H1 (cell line): ENCODE data around the gene DHRS7B.

Experiments used
- CTCF ChIP-seq, 3 experiments: IDR thresholded peaks; 1 replicate in 2 of 3; 2 replicates in 1 of 3; pipeline versions ENCODE4 v1.5.1 to v1.6.1; 2011; ENCODE audit warnings: low read length in 3 of 3, mild to moderate bottlenecking in 3 of 3, inconsistent platforms in 2 of 3, low read depth in 1 of 3, moderate library complexity in 1 of 3; ENCODE audit not compliant: insufficient read depth in 1 of 3; ENCODE audit errors: control extremely low read depth in 1 of 3
- NRF1 ChIP-seq: IDR thresholded peaks from 2 replicates; pipeline ENCODE4 v1.6.1; 2011; ENCODE audit warnings: mild to moderate bottlenecking, low read depth, low read length, improper control_type of control experiment

- TF ChIP-seq NRF1, result no peak
- peak; percentile 85 to 92 (median 86) for TF ChIP-seq CTCF (IDR thresholded peaks at IDR 0.05; ENCODE audit: control extremely low read depth in 1 of 3, insufficient read depth in 1 of 3, low read depth in 1 of 3, low read length in 3 of 3)
Measured at GRCh38 chr17:21119247-21119918, 7.4 kb upstream of the DHRS7B start.
